Measurements from ENCODE around the gene SRGAP2B.
"Not testable (repeated sequence)": the region's sequence is repeated elsewhere in the genome, so short reads cannot be mapped to it uniquely, and the experiment has no call there.

- TF ChIP-seq, protein P1, sequence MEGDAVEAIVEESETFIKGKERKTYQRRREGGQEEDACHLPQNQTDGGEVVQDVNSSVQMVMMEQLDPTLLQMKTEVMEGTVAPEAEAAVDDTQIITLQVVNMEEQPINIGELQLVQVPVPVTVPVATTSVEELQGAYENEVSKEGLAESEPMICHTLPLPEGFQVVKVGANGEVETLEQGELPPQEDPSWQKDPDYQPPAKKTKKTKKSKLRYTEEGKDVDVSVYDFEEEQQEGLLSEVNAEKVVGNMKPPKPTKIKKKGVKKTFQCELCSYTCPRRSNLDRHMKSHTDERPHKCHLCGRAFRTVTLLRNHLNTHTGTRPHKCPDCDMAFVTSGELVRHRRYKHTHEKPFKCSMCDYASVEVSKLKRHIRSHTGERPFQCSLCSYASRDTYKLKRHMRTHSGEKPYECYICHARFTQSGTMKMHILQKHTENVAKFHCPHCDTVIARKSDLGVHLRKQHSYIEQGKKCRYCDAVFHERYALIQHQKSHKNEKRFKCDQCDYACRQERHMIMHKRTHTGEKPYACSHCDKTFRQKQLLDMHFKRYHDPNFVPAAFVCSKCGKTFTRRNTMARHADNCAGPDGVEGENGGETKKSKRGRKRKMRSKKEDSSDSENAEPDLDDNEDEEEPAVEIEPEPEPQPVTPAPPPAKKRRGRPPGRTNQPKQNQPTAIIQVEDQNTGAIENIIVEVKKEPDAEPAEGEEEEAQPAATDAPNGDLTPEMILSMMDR (tag by site-specific recombination; IDR thresholded peaks at IDR 0.05), result not testable (repeated sequence)
- TF ChIP-seq ZBTB44 (tag by site-specific recombination; IDR thresholded peaks at IDR 0.05); KLF1 (tag by site-specific recombination; IDR thresholded peaks at IDR 0.05); OSR2 (tag by site-specific recombination; IDR thresholded peaks at IDR 0.05); ZNF280C (tag by site-specific recombination; IDR thresholded peaks at IDR 0.05); ZNF48 (tag by site-specific recombination; IDR thresholded peaks at IDR 0.05); ZNF837 (tag by site-specific recombination; IDR thresholded peaks at IDR 0.05); SALL2 (tag by site-specific recombination; IDR thresholded peaks at IDR 0.05; ENCODE audit: borderline replicate concordance); ZNF843 (tag by site-specific recombination; IDR thresholded peaks at IDR 0.05); TCF7L2 (IDR thresholded peaks at IDR 0.05; ENCODE audit: borderline replicate concordance, low read depth, low read length); SETDB1 (IDR thresholded peaks at IDR 0.05; ENCODE audit: insufficient read length, low read length); ZBTB21 (tag by site-specific recombination; IDR thresholded peaks at IDR 0.05); SCRT2 (tag by site-specific recombination; IDR thresholded peaks at IDR 0.05); ZNF530 (tag by site-specific recombination; IDR thresholded peaks at IDR 0.05; ENCODE audit: low read depth): not testable (repeated sequence)
These were observed 47.6 kb downstream of the SRGAP2B start for GRCh38 chr1:145047553-145047952.

All from HEK293 (cell line).